Measurements from ENCODE around the gene CAMTA1.

Gene CAMTA1

GRCh38 chr1:6753320-6754140, 31.7 kb upstream of the CAMTA1 start:
- TF ChIP-seq CTCF (IDR thresholded peaks at IDR 0.05; ENCODE audit: insufficient read depth, missing control alignments): no peak
- no peak for DNase-seq (ENCODE audit: insufficient read length, low spot score)
- FAIRE-seq: no peak

GRCh38 chr1:6756457-6756856, 28.8 kb upstream of the CAMTA1 start:
- no peak for FAIRE-seq
- TF ChIP-seq CTCF (IDR thresholded peaks at IDR 0.05; ENCODE audit: insufficient read depth, missing control alignments): no peak

DNA sequence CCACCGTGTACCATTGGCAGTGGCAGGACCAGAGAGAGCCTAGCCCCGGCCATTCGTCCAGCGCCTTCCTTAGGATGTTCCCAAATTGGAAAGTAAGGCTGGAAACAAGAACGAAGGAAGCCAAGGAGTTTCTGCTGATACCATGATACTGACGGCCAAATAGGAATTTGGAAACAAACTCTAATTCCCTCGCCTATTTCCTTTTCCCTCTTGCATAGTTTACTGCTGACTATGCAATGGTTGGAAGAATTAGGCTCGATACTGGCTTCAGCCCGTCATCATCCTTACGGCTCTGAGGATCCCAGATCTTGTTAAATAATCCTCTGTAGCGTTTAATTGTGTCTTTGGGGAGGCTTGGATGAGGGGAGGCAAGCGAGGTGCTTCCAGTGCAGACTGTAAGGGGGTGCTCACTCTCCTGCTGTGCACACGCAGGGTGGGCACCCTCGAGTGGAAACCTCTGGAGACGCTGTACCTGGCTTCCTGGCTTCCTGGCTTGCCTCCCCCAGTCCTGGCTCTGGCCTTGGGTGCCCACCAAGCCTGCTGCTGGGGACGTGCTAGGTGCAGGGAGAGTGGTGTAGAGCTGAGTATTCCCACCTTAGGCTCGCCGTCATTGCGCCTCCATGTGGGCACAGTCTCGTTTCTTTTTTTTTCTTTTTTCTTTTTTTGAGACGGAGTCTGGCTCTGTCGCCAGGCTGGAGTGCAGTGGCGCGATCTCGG, 27.4 kb upstream of the CAMTA1 start:
- no peak for FAIRE-seq
- no peak for DNase-seq (ENCODE audit: insufficient read length, low spot score)
- no peak for TF ChIP-seq CTCF (IDR thresholded peaks at IDR 0.05; ENCODE audit: insufficient read depth, missing control alignments)

More at GRCh38 chr1:6756457-6756856, 28.8 kb upstream of the CAMTA1 start:
- DNase-seq (ENCODE audit: insufficient read length, low spot score): no peak

GRCh38 chr1:6761196-6761737, 24.0 kb upstream of the CAMTA1 start:
- no peak for TF ChIP-seq CTCF (IDR thresholded peaks at IDR 0.05; ENCODE audit: insufficient read depth, missing control alignments)
- FAIRE-seq (no peak), DNase-seq (ENCODE audit: insufficient read length, low spot score) (no peak)

- no peak for TF ChIP-seq CTCF (IDR thresholded peaks at IDR 0.05; ENCODE audit: insufficient read depth, missing control alignments)
- FAIRE-seq: no peak
- DNase-seq (ENCODE audit: insufficient read length, low spot score): no peak
These were observed 23.2 kb upstream of the CAMTA1 start for GRCh38 chr1:6762060-6762459.

GRCh38 chr1:6770751-6771440, 14.4 kb upstream of the CAMTA1 start:
- no peak for TF ChIP-seq CTCF (IDR thresholded peaks at IDR 0.05; ENCODE audit: insufficient read depth, missing control alignments)
- FAIRE-seq (no peak), DNase-seq (ENCODE audit: insufficient read length, low spot score) (no peak)
